ENCODE data around the gene BTBD9.

GRCh38 chr6:38676974-38677544 is 37.3 kb upstream of the BTBD9 start:
- no peak for TF ChIP-seq EZH2 (IDR thresholded peaks at IDR 0.05; ENCODE audit: insufficient read depth, poor library complexity, severe bottlenecking)
- no peak for TF ChIP-seq EZH2phosphoT487 (IDR thresholded peaks at IDR 0.05; ENCODE audit: insufficient read depth, low read depth)

Data from GM23248 (cell line).